Kidney glomerular epithelial cell (primary cell): ENCODE data around the gene DNTTIP2.
"Not testable (repeated sequence)": the region's sequence is repeated elsewhere in the genome, so short reads cannot be mapped to it uniquely, and the experiment has no call there.

ENCODE experiments used
- DNase-seq: peaks from one replicate; lab custom pipeline; 2025; lab: John Stamatoyannopoulos, UW

DNTTIP2 gene

GRCh38 chr1:93841771-93842170 is 37.2 kb downstream of the DNTTIP2 start:
- no peak for DNase-seq

DNA sequence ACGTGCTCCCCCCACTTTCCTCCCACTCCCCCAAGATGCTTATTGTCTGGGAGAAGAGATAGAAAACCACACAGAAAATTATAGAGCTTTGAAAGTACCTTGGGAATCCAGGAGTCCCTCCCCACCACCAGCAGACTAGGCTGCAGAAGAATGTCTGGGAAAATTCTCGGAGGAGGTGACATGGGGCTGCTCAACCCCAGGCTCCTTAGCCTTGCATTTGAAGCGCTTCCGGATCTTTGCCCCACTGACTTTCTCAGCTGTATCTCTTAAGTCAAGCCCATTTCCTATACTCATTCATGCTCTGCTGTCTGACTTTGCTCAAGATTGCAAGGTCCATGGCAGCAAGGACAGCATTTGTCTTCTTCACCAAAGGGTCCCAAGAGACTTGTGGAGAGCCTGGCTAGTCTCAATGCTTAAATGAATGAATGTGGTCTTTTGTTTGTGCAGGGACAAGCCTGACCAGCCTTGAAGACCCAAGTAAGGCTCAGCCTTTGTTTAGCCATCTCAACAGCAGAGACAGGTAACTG is 38.0 kb downstream of the DNTTIP2 start:
- DNase-seq, result no peak

DNA sequence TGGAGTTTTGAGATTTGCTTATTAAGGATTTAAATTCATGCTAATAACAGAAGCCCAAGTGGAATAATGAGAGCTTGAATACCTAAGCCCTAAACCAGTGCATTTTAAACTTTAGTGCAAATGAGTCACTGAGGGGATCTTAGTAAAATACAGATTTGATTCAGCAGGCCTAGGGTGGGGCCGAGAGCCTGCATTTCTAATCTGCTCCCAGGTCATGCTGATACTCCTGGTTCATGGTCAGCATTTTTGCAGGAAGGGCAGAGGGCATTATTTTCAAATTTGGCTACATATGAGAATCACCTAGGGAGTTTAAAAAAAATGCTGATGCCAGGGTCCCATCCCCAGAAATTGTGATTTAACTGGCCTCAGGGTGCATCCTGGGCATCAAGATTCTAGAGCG is 39.3 kb downstream of the DNTTIP2 start:
- DNase-seq, result no peak

DNA sequence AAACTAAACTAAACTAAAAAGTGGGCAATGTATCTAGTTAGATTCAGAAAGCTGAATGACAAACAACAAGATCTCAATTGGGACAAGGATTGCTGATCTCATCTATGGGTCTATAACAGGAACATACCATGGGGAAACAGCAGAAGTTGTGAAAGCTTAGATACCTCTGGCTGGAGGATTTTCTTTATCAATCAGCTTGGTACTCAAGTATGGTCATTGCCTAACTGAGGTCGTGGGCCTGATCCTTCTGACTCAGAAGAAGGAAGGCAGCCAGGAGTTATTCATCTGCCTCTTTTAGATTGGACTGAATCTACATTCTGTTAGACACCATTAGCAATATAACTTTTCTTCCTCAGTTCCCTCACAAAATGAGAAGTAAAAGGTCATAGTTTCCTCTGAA is 39.7 kb downstream of the DNTTIP2 start:
- DNase-seq, result no peak

GRCh38 chr1:93837961-93838360 is 41.0 kb downstream of the DNTTIP2 start:
- DNase-seq, result no peak

DNA sequence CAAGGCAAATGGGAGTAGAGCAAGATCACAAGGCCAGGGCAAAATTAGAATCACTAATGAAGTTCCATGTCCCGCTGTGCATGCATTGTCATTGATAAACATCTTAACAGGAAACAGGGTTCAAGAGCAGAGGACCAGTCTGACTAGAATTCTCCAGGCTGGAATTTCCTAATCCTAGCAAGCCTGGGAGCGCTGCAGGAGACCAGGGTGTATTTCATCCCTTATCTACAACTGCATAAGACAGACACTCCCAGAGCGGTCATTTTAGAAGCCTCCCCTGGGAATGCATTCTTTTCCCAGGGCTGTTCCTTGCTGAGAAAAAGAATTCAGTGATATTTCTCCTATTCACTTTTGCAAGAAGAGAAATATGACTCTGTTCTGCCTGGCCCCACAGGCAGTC is 45.7 kb downstream of the DNTTIP2 start:
- DNase-seq, result not testable (repeated sequence)

GRCh38 chr1:93829061-93829460 is 49.9 kb downstream of the DNTTIP2 start:
- no peak for DNase-seq

- DNase-seq, result no peak
These were observed 50.6 kb downstream of the DNTTIP2 start for GRCh38 chr1:93828367-93828755.

- DNase-seq, result no peak
These were observed 51.2 kb downstream of the DNTTIP2 start for GRCh38 chr1:93827633-93828366.

- no peak for DNase-seq
These were observed 51.9 kb downstream of the DNTTIP2 start for GRCh38 chr1:93827128-93827527.

- DNase-seq, result no peak
These were observed 54.2 kb downstream of the DNTTIP2 start for GRCh38 chr1:93824834-93825233.

- DNase-seq, result no peak
These were observed 56.1 kb downstream of the DNTTIP2 start for GRCh38 chr1:93822730-93823425.

GRCh38 chr1:93821423-93822144 is 57.4 kb downstream of the DNTTIP2 start:
- DNase-seq, result no peak

DNA sequence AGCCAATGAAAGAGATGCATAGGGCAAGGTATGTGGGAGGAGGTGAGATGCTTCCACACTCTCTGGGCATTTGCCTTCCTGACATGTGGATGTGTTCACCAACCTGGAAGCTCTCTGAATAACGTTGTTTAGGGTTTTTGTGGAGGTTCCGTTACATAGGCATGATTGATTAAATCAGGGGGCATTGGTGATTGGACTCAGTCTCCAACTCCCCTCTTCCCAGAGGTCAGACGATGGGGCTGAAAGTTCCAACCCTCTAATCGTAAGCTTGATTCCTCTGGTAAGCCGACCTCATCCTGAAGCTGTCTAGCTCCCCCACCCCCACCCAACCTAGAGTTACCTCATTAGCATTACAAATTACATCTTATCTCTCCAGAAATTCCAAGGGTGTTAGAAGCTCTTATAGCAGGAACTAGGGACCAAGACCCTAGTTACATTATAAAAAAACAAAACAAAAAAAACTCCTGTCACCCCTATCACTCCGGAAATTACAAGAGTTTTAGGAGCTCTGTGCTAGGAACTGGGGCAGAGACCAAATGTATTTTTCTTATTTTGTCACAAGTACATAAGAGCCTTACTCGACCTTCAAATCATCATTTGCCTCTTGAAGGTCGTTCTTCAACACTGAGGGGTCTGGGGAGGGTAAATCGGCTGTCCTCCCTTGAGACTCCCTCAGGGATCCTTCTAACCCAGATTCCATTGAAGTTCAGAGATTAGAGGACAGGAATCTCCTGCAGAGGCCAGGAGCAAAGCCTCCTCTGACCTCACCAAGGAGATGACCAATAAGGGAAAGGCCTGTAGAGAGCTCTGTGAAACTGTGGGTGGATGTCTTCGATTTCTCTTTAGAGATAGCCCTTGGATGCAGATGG is 58.2 kb downstream of the DNTTIP2 start:
- no peak for DNase-seq

DNA sequence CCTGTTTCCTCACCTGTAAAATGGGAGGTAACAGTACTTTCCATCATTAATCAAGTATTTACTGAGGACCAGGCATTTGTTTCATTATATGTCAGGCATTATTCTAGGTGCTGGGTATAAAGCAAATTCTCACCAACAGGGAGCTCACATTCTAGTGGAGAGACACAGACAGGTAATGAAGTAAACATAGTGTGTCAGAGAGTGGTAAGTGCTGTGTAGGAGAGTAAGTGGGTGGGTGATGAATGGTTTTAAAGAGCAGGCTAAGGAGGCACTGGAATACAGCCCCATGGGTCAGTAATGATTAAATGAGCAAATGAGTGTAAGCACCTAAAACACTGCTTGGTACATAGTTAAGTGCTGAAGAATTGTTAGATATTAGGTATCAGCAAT is 60.4 kb downstream of the DNTTIP2 start:
- no peak for DNase-seq

DNA sequence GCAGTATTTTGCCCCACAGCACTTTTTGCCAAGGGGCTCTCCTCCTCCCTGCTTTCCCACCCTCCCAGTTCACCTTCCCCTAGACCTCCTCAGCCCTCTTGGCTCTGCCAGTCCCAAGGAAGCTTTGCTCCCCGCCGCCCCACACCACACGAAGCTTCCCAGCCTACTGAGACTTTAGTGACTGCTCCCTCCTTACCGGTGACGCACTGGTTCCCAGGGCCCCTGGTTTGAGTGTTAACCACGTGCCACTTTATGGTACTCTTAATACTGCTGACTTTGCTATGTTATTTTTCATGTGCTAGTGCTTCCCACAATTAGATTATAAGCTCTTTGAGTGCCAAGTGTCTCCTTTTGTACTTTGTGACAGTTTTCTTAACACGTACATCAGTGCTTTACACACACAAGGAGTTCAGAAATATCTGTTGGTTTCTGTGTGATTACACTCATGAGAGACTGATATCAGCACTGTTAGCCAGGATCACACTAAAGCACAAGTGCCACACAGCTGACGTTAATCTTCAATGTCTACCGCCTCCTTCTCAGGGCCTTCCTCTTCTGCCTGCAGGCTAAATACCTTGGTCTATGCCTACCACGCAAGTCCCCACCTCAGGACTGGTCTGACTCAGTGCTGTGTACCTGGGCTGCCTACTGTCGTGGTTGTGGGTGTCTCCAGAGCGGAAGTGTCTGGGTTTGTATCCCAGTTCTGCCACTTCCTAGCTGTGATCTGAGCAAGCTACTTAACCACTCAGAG is 61.0 kb downstream of the DNTTIP2 start:
- DNase-seq, result no peak

- DNase-seq, result no peak
These were observed 61.9 kb downstream of the DNTTIP2 start for GRCh38 chr1:93816970-93817678.
